Stimulated activated naive CD8-positive, alpha-beta T cell treated with anti-CD3 and anti-CD28 coated beads, Interleukin-15, amount 100 ng/mL, for 72 hours (primary cell): Measurements from ENCODE around the gene RHOH.

ENCODE experiments used
- ATAC-seq: fragments of 150-1000 bp; cut with Tn5 transposase; 2 replicates; pipeline ENCODE4 v1.10.0; 2021; ENCODE audit warnings: mild to moderate bottlenecking, moderate library complexity
- DNase-seq, 2 donors: peaks; one replicate each; pipeline ENCODE4 v3.0.0; 2021 to 2022
- H3K27ac Mint-ChIP-seq, 2 donors: one replicate each; pipeline ENCODE4 v1.8.0; 2022; ENCODE audit warnings: mild to moderate bottlenecking in 2 of 2, mixed read lengths in 2 of 2, moderate library complexity in 2 of 2
- H3K27me3 Mint-ChIP-seq: one replicate; pipeline ENCODE4 v1.8.0; 2022; ENCODE audit warnings: mixed read lengths
- H3K4me1 Mint-ChIP-seq: one replicate; pipeline ENCODE4 v1.8.0; 2022; ENCODE audit warnings: mild to moderate bottlenecking, mixed read lengths
- H3K4me3 Mint-ChIP-seq, 2 donors: one replicate each; pipeline ENCODE4 v1.8.0; 2022; ENCODE audit warnings: mild to moderate bottlenecking in 2 of 2, mixed read lengths in 2 of 2, moderate library complexity in 1 of 2
- H3K9me3 Mint-ChIP-seq, 2 donors: one replicate each; pipeline ENCODE4 v1.8.0; 2022; ENCODE audit warnings: mixed read lengths in 2 of 2

RHOH gene

DNA sequence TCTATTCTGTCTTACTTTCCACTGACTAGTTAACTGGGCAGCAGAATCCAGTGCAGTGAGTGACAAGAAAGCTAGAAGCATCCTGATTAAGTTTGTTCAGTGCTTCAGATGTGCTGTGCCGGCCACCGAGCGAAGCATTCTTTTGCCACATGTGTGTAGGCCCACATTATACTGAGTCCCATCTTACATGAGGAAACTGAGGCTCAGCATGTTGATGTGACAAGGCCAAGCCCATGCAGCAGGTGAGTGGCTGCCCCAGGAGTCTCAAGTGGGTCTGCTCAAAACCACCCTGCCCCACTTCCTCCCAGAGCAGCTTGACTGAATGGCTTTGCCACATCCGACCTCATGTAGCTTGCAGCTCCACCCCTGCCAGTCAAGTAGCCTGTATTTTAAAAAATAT lies 50.5 kb downstream of the RHOH start:
- peak; percentile 81 for ATAC-seq
- H3K9me3 Mint-ChIP-seq, result no peaks in the 10 kb centered on the region
- DNase-seq, result peak in 1 of 2 donors; percentile 67
- no peaks in the 10 kb centered on the region for H3K27me3 Mint-ChIP-seq
- H3K27ac Mint-ChIP-seq, result peak overlapping the region in 1 of 2 donors; percentile 61
- peaks cover 93% of the 10 kb centered on the region for H3K4me1 Mint-ChIP-seq
- peak overlapping the region; percentile 12 to 27 for H3K4me3 Mint-ChIP-seq

GRCh38 chr4:40251366-40251765 lies 54.5 kb downstream of the RHOH start:
- Mint-ChIP-seq H3K27ac (peak overlapping the region; percentile 51 to 84), H3K4me1 (peaks cover 88% of the 10 kb centered on the region), H3K4me3 (peak overlapping the region; percentile 40 to 43), H3K27me3 (no peaks in the 10 kb centered on the region), H3K9me3 (no peaks in the 10 kb centered on the region)
- ATAC-seq (peak; percentile 72), DNase-seq (no peak)

- H3K27ac Mint-ChIP-seq, result peak overlapping the region; percentile 79 to 93
- no peaks in the 10 kb centered on the region for H3K27me3 Mint-ChIP-seq
- H3K4me3 Mint-ChIP-seq, result peak overlapping the region; percentile 63 to 67
- no peak for DNase-seq
- peaks cover 88% of the 10 kb centered on the region for H3K4me1 Mint-ChIP-seq
- H3K9me3 Mint-ChIP-seq, result no peaks in the 10 kb centered on the region
- ATAC-seq, result no peak
Measured at GRCh38 chr4:40253906-40254305, 57.1 kb downstream of the RHOH start.

- no peaks in the 10 kb centered on the region for H3K9me3 Mint-ChIP-seq
Measured at GRCh38 chr4:40254608-40255392, 58.0 kb downstream of the RHOH start.

DNA sequence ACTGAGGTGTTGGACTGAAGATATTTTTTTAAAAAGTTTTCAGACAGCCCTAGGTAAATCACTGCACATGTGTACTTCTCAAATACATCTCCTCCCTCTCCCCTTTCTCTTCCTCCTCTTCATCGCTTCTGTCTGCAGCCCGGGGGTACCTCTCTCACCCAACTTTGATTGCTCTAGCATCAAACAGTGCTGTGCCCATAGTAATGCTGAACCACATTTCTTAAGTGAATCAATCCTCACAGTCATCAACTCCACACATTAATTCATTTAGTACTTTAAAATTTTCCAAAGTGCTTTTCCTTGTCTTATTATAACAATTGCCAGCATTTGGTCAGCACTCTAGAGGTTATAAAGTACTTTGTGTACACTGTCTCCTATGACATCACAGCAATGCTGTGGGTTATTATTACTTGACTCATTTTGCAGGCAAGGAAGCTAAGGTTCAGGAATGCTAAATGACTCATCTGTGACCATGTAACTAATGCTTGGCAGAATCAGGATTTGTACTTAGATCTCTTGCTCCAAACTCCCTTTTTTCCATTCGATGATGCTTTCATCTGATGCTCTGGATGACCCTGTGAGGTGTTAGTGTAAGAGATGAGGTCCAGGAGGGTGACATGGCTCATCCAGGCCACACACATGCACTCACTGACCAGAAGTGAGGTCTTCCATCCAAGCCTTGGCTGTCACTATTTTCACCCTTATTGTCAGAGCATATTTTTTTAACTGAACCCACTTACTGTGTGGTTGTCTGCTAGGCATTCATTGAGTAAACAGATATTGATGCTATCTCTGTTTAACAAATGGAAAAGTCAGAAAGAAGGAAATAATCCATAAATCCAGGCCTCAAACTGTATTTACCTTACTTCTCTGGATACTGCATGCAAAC lies 58.8 kb downstream of the RHOH start:
- Mint-ChIP-seq H3K27me3 (no peaks in the 10 kb centered on the region), H3K4me3 (peak overlapping the region; percentile 63 to 67), H3K4me1 (peaks cover 80% of the 10 kb centered on the region), H3K9me3 (no peaks in the 10 kb centered on the region), H3K27ac (peak overlapping the region; percentile 83 to 94)
- DNase-seq, result no peak
- peak; percentile 47 for ATAC-seq

More at GRCh38 chr4:40254608-40255392, 58.0 kb downstream of the RHOH start:
- H3K27me3 Mint-ChIP-seq, result no peaks in the 10 kb centered on the region
- peak in 1 of 2 donors; percentile 49 for DNase-seq
- H3K27ac Mint-ChIP-seq, result peak overlapping the region; percentile 79 to 83
- ATAC-seq, result peak; percentile 79
- H3K4me1 Mint-ChIP-seq, result peaks cover 87% of the 10 kb centered on the region
- H3K4me3 Mint-ChIP-seq, result peak overlapping the region; percentile 63 to 67

GRCh38 chr4:40256329-40256728 lies 59.5 kb downstream of the RHOH start:
- Mint-ChIP-seq H3K4me3 (peak overlapping the region; percentile 63), H3K27me3 (no peaks in the 10 kb centered on the region), H3K4me1 (peaks cover 80% of the 10 kb centered on the region), H3K27ac (peak overlapping the region in 1 of 2 donors; percentile 94), H3K9me3 (no peaks in the 10 kb centered on the region)
- ATAC-seq, result no peak
- DNase-seq, result no peak

DNA sequence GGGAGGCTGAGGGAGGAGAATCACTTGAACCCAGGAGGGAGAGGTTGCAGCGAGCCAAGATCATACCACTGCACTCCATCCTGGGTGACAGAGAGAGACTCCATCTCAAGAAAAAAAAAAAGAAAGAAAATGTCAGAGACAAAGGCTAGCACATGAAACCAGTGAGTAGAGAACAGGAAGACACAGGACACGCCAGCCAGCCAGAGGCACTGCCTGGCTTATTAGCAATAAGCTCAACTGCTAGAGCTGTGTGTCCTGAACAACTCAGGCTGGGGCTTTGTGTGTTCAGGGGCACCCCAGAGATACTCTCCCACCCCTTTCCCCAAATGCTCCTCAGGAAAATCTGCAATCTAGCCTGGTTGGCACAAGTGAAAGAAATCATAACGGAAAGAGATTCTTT lies 60.0 kb downstream of the RHOH start:
- Mint-ChIP-seq H3K4me3 (peak overlapping the region; percentile 41 to 63), H3K4me1 (peaks cover 80% of the 10 kb centered on the region), H3K27ac (peak overlapping the region in 1 of 2 donors; percentile 94), H3K27me3 (no peaks in the 10 kb centered on the region), H3K9me3 (no peaks in the 10 kb centered on the region)
- ATAC-seq (no peak), DNase-seq (no peak)

- no peak for ATAC-seq
- H3K4me1 Mint-ChIP-seq, result peaks cover 75% of the 10 kb centered on the region
- peak overlapping the region; percentile 90 to 96 for H3K27ac Mint-ChIP-seq
Measured at GRCh38 chr4:40258627-40259026, 61.8 kb downstream of the RHOH start.

DNA sequence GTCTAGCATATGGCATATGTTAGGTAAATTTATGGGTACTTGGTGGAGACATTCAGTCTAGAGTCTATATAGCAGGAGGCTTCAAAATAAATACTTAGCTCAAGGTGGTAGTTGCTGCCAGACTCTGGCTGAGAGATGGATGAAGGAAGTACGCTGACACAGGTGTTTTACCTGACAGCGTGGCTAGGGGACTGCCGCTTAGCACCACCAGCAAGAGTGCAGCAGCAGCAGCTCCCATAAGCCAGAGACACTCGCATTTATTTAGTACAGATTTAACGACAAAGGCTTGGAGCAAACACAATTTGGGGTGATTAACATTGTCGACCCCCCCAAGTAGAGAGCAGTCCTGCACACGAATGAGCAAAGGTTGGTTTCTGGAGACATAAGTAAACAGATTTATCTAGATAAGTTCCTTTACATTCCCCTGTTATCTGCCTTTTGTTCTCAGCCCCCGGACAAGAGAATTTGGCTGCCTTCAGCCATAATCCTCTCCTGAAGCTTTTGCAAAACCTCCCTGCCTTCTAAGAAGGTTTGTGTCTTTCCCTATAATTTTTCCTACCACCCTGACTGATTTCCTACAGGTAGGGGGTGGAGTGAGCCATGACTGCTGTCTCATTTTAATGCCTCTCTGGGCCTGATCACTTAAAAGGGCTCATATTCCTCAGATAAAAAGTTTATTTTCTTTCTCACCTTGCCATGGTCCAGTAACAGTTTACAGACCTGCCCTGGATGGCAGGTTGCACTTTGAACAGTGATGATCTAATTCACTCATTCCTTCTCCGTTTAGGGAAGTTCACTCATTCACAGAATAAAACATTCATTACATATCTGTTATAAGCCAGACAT lies 64.6 kb downstream of the RHOH start:
- H3K27me3 Mint-ChIP-seq, result no peaks in the 10 kb centered on the region

More at GRCh38 chr4:40258627-40259026, 61.8 kb downstream of the RHOH start:
- H3K27me3 Mint-ChIP-seq, result no peaks in the 10 kb centered on the region
- H3K4me3 Mint-ChIP-seq, result peak overlapping the region; percentile 69 to 84
- no peak for DNase-seq
- no peaks in the 10 kb centered on the region for H3K9me3 Mint-ChIP-seq

DNA sequence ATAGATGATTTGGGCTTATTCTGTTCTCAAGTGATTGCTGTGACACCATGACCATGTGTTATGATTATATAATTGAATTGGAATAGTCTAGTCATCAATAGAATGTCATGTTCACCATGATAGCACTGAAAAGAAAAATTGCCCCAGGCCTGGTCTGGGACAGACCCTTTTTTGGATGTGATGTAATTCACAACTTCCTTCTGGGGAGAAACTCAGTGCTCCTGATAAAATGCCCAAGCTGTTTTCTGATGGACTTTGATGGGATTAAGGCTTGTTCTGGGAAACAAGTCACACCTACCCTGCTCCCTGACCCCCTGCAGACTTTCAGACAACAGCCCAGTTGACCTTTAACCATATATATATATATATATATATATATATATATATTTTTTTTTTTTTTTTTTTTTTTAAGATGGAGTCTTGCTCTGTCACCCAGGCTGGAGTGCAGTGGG lies 65.3 kb downstream of the RHOH start:
- H3K4me1 Mint-ChIP-seq, result peaks cover 75% of the 10 kb centered on the region

More for the DNA sequence above, 64.6 kb downstream of the RHOH start:
- Mint-ChIP-seq H3K4me3 (peak overlapping the region in 1 of 2 donors; percentile 23), H3K4me1 (peaks cover 75% of the 10 kb centered on the region), H3K9me3 (no peaks in the 10 kb centered on the region), H3K27ac (peak overlapping the region in 1 of 2 donors; percentile 78)
- DNase-seq (no peak), ATAC-seq (no peak)

DNA sequence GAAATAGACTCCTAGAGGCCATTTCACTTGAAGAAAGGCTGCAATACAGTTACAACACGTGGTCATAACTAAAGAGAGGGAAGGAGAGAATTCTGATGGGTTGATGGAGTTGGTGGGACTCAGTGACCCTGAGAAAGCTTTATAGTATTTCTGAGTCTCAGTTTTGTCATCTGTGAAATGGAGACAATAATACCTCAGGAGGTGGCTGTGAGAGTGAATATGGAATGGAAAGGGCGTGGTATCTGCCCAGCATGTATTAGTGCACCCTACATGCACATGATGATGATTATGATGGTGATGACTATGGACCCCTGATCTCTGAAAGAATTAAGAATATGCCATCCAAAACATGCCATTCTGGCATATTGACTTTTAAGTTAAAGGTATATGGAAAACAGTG lies 66.0 kb downstream of the RHOH start:
- H3K4me1 Mint-ChIP-seq, result peaks cover 79% of the 10 kb centered on the region
- H3K9me3 Mint-ChIP-seq, result no peaks in the 10 kb centered on the region
- DNase-seq, result no peak
- H3K27me3 Mint-ChIP-seq, result no peaks in the 10 kb centered on the region
- no peak overlapping the region for H3K27ac Mint-ChIP-seq
- H3K4me3 Mint-ChIP-seq, result no peak overlapping the region
- ATAC-seq, result no peak

More for the DNA sequence above, 65.3 kb downstream of the RHOH start:
- H3K27me3 Mint-ChIP-seq, result no peaks in the 10 kb centered on the region
- H3K27ac Mint-ChIP-seq, result peak overlapping the region in 1 of 2 donors; percentile 78
- H3K9me3 Mint-ChIP-seq, result no peaks in the 10 kb centered on the region
- no peak for ATAC-seq
- H3K4me3 Mint-ChIP-seq, result peak overlapping the region in 1 of 2 donors; percentile 23
- DNase-seq, result no peak

DNA sequence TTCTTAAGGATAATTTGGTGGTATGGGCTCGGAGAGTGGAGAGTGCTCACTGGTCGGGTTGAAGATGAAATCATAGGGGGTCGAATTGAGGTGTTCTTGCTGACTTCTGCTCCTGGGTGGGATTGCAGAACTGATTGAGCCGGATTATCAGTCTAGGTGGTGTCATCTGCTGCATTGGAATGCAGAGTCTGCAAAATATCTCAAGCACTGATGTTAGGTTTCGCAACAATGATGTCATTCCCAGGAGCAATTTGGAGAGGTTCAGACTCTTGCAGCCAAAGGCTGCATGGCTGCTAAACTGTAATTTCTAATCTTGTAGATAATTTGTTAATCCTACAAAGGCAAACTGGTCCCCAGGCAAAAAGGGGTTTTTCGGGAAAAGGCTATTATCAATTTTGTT lies 67.7 kb downstream of the RHOH start:
- Mint-ChIP-seq H3K4me3 (peak overlapping the region; percentile 71 to 83), H3K27me3 (no peaks in the 10 kb centered on the region), H3K9me3 (no peaks in the 10 kb centered on the region), H3K4me1 (peaks cover 72% of the 10 kb centered on the region), H3K27ac (peak overlapping the region; percentile 96 to 97)
- ATAC-seq, result no peak
- DNase-seq, result no peak

- H3K4me3 Mint-ChIP-seq, result peak overlapping the region; percentile 71 to 83
- H3K27me3 Mint-ChIP-seq, result no peaks in the 10 kb centered on the region
- H3K4me1 Mint-ChIP-seq, result peaks cover 71% of the 10 kb centered on the region
- no peaks in the 10 kb centered on the region for H3K9me3 Mint-ChIP-seq
- peak; percentile 53 to 60 for DNase-seq
- ATAC-seq, result peak; percentile 75
- H3K27ac Mint-ChIP-seq, result peak overlapping the region; percentile 96 to 97
Measured at GRCh38 chr4:40264995-40265909, 68.4 kb downstream of the RHOH start.

DNA sequence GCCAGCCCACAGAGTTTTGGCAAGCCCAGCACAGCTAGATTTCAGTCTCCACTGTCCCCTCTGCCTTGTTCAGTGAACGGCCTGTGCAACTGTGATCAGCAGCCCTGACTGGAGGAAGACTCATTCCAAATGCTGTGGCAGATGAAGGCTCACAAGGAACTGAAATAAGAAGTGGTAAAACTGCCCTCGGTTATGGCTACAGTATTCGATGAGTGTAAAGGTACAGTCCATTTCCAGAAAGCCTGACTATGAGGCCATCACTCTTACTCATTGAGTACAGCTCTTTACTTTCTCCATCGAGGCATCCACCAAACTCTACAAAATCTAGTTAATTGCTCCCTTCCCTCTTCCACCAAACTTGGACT lies 69.1 kb downstream of the RHOH start:
- peak overlapping the region; percentile 71 to 83 for H3K4me3 Mint-ChIP-seq
- no peaks in the 10 kb centered on the region for H3K9me3 Mint-ChIP-seq
- H3K27me3 Mint-ChIP-seq, result no peaks in the 10 kb centered on the region
- DNase-seq, result peak in 1 of 2 donors; percentile 29
- ATAC-seq, result no peak
- H3K4me1 Mint-ChIP-seq, result peaks cover 67% of the 10 kb centered on the region
- peak overlapping the region; percentile 96 to 97 for H3K27ac Mint-ChIP-seq
